Progenitor cell of endocrine pancreas (in vitro differentiated cells): Measurements from ENCODE around the gene AK9. TPM values are rescaled to one million over a fixed set of nuclear protein-coding genes. Genes with fewer than 3 reads are reported as not detected.

Source experiments
- DNase-seq: peaks from one replicate; pipeline ENCODE4 v3.0.0; 2021; ENCODE audit warnings: low spot score; ENCODE audit not compliant: unreplicated experiment
- H3K27ac Mint-ChIP-seq: 2 replicates; pipeline ENCODE4 v1.8.0; 2021; ENCODE audit warnings: mild to moderate bottlenecking, moderate library complexity, mixed read lengths
- H3K27me3 Mint-ChIP-seq: 2 replicates; pipeline ENCODE4 v1.8.0; 2021; ENCODE audit warnings: mixed read lengths
- H3K36me3 Mint-ChIP-seq: 2 replicates; pipeline ENCODE4 v1.8.0; 2022; ENCODE audit warnings: mixed read lengths; ENCODE audit not compliant: insufficient read depth
- H3K4me1 Mint-ChIP-seq: 2 replicates; pipeline ENCODE4 v1.8.0; 2021; ENCODE audit warnings: low read depth, mixed read lengths
- H3K4me3 Mint-ChIP-seq: 2 replicates; pipeline ENCODE4 v1.8.0; 2021; ENCODE audit warnings: low read depth, mild to moderate bottlenecking, moderate library complexity, mixed read lengths
- H3K9me3 Mint-ChIP-seq: 2 replicates; pipeline ENCODE4 v1.8.0; 2021; ENCODE audit warnings: low read depth, mixed read lengths
- total RNA-seq: library from RNA; stranded (reverse); gene quantifications from 2 replicates; pipeline ENCODE4 v1.2.1, GENCODE V29; 2021
- TF ChIP-seq, protein P1 (sequence below): fragments of 200-600 bp; sonication (generic); IDR thresholded peaks from one replicate; pipeline ENCODE4 v1.5.0; 2021; ENCODE audit warnings: antibody characterized with exemption, mild to moderate bottlenecking; ENCODE audit not compliant: unreplicated experiment

Gene AK9
- total RNA-seq, 1 donor from 2014 or later = 12.8 TPM

DNA sequence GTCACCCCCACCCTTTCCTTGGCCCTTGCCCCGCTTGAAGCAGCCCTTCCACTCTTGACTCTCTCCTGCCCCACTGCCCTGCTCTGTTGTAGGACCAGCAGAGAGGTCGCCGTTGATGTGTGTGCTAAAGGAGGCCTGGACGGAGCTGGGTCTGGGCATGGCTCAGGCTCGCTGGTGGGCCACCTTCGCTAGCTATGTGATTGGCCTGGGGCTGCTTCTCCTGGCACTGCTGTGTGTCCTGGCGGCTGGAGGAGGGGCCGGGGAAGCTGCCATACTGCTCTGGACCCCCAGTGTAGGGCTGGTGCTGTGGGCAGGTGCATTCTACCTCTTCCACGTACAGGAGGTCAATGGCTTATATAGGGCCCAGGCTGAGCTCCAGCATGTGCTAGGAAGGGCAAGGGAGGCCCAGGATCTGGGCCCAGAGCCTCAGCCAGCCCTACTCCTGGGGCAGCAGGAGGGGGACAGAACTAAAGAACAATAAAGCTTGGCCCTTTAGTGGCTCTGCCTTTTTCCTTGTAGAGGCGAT lies 247.5 kb downstream of the AK9 start:
- Mint-ChIP-seq H3K27me3 (no peaks in the 10 kb centered on the region), H3K4me3 (no peak overlapping the region), H3K9me3 (no peaks in the 10 kb centered on the region), H3K36me3 (peaks cover 10% of the 10 kb centered on the region), H3K4me1 (peaks cover 14% of the 10 kb centered on the region), H3K27ac (no peak overlapping the region)
- no peak for DNase-seq
- TF ChIP-seq, protein P1, sequence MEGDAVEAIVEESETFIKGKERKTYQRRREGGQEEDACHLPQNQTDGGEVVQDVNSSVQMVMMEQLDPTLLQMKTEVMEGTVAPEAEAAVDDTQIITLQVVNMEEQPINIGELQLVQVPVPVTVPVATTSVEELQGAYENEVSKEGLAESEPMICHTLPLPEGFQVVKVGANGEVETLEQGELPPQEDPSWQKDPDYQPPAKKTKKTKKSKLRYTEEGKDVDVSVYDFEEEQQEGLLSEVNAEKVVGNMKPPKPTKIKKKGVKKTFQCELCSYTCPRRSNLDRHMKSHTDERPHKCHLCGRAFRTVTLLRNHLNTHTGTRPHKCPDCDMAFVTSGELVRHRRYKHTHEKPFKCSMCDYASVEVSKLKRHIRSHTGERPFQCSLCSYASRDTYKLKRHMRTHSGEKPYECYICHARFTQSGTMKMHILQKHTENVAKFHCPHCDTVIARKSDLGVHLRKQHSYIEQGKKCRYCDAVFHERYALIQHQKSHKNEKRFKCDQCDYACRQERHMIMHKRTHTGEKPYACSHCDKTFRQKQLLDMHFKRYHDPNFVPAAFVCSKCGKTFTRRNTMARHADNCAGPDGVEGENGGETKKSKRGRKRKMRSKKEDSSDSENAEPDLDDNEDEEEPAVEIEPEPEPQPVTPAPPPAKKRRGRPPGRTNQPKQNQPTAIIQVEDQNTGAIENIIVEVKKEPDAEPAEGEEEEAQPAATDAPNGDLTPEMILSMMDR = no peak

Other genes with a start within 250 kb of the AK9 start
- 101 and 102 TPM in 2 replicates for gene MICAL1, start 235.4 kb downstream of the AK9 start, total RNA-seq
- 10.8 and 11.4 TPM in 2 replicates for gene ZBTB24, start 208.0 kb downstream of the AK9 start, total RNA-seq
- gene FIG4, start 94 bp upstream of the AK9 start, total RNA-seq = 30.0 and 31.0 TPM in 2 replicates